Activated CD8-positive, alpha-beta memory T cell treated with anti-CD3 and anti-CD28 coated beads for 1 hour (primary cell): Measurements from ENCODE around the gene ETFRF1.

Experiments
- DNase-seq, 2 donors: peaks; one replicate each; pipeline ENCODE4 v3.0.0-alpha.2; 2020; ENCODE audit warnings: low read depth in 1 of 2; ENCODE audit errors: extremely low read depth in 1 of 2

Gene ETFRF1, protein sequence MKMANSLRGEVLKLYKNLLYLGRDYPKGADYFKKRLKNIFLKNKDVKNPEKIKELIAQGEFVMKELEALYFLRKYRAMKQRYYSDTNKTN

DNA sequence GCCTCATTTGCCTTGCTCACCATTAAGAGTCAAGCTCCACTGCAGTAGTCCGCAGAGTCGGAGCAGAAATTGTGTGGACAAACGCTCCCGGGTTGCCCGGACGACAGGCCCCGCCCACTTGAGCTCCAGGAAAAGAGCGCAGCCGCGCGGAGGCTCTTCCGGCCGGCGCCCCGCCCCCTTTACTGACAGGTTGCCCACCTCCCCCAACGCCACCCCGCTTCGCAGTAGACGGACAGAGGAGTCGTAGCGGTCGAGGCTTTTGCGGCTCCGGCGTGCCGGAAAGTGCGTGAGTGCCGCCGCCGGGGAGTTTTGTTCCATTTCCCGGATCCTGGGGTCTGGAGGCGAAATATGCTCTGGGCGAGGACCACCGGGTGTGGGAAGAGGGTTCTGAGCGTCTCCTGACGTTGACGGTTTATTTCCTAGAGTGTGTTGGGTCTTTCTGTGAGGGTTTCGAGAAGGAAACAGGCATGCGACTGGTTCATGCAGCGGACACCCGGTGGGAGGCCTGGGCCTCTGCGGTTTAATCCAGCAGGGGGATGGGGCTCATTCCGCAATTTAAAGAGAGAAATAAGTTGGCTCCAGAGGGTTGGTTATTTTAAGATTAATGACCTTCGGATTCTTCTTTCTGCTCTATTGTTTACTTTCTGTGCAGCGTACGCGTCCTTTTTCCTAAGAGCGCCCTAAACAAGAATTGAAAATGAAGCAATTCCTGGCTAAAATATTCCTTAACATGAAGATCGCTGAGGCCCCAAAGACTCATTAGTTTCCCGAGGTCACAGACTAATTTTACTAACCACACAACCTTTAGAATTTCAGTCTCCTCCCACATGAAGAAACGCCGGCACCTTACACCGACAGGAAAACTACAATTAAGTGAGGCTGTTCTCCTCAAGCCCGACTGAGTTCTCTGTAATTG, at the start of gene ETFRF1, which contains the start of gene DNAI7:
ETFRF1 (plus strand) TSS at position 182 of the 916 bp plus-strand sequence. CDS start 8,720 bp downstream, outside the sequence.
DNAI7 (minus strand) TSS at position 105 of the 916 bp plus-strand sequence; CDS start at position 23, 82 bp downstream.
- DNase-seq: peak; percentile 94 to 98

DNA sequence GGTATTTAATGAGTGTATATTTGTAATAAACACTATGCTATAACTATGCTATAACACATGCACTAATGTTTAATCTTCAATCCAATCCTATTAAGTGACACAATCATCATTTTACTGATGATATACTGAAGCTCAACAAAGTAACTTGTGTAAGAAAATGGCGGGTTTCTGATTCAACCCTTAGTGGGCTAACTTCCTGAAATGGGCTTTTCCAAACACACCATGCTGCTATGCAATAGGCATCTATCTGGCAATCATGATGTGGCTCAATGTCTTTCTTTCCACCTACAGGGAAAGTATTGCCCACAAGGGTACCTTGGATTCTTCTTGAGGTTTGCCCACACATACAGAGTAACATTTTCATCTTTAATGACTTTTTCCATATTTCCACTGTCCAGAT, 48.4 kb upstream of the ETFRF1 start:
- DNase-seq: no peak

DNA sequence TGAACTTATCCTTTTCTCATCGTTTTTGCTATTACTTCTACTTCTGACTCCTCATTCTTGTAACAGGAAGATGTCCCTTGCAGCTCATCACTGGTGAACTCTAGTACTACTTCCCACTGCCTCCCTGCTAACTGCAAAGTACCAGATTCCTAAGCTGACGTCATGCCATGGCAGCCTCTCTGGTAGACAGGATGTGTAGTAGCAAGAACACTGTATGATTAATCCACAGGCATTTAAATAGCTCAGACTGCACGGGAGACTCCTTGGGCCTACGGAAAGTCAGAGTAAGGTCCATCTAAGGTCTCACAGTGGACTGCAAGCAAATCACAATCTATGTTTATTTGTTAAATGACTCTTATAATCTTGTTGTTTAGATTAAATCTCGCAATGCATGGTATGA, 43.6 kb upstream of the ETFRF1 start:
- no peak for DNase-seq

DNA sequence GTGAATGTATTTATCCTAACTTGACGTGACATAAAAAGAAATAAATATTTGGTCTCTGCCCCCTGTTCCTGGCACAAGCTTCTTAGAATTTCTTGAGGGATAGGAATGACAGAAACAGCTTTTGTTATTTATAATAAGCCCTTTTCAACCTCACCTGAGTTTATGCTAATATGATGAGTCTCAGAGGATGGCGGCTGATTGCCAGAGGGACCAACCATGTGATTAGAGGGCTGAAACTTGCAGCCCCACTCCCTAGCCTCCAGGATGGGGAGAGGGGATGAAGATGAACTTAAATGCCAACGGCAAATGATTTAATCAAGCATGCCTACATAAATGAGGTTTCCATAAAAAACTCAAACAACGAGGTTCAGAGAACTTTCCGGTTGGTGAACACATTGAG, 43.0 kb upstream of the ETFRF1 start:
- no peak for DNase-seq

DNA sequence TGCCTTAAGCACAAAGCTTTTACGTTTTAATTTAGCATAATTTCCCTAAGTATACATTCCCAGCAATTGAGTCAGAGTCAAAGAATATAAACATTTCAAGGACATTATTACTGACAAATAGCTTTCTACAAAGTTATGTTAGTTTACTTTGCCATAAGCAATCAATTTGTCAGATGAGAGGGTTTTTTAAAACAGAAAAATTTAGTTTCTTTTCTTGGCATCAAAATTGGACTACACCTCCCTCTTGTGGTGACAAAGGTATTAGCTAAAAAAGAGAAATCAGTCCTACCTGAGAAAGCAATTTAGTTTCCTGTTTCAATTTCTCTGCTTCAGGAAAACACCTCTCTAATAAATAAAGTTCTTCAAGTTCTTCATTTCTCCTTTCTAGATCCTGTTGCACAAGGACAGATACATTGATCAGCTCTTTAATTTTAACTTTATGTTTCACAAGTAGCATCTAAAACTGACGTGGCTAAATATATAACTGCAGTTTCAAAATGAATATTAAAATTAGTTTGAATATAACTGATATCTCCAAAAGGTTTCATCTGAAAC, 39.9 kb upstream of the ETFRF1 start:
- DNase-seq: no peak

DNA sequence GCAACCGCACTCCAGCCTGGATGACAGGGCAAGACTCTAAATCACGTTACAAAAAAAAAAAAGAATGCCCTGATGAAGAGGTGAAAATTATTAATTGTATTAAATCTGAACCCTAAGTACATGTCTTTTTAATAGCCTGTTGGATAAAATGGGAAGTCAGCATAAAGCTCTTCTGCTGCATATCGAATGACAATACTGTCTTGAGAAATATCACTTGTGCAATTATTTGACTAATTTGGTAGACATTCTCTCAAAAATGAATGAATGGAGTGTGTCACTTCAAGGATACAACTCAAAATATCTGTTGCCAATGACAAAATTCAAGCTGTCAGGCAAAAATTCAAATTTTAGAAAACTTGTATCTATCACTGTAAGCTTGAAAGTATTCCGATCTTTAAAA, 39.0 kb upstream of the ETFRF1 start:
- no peak for DNase-seq

DNA sequence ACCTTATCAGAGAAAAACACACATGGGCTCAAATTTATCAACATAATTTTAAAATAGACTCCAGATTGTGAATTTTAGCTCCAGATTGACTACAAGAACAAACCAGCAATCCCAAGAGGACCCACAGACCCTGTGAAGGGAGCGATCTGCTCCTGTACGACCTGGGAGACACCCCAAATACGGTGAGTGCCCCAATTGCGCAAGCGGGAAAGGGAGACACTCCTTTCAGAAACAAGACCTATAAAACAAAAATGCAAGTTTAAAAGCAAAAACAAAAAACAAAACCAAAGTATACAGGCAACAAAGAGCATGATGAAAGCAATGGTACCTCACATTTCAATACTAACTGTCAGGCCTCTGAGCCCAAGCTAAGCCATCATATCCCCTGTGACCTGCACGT, 32.2 kb upstream of the ETFRF1 start:
- DNase-seq: no peak

DNA sequence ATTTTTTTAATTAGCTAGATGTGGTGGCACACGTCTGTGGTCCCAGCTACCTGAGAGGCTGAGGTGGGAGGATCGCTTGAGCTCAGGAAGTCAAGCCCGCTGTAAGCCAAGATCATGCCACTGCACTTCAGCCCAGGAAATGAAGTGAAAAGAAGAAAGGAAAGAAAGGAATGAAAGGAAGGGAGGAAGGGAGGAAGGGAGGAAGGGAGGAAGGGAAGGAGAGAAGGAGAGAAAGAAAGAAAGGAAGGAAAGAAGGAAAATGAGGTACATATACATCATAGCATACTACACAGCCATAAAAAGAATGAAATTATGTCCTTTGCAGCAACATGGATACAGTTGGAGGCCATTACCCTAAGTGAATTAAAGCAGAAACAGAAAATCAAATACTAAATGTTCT, 12.3 kb upstream of the ETFRF1 start:
- DNase-seq: no peak

DNA sequence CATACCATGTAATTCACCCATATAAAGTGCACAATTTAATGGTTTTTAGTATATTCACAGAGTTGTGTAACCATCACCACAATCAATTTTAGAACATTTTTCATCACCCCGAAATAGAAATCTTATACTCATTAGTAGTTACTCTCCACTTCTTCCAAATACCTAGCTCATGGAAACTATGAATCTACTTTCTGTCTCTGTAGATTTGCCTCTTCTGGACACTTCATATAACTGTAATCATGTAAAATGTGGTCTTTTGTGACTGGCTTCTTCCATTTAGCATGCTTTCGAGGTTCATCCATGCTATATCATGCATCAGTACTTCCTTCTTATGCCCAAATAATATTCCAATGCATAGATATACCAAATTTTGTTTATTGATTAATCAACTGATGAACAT, 10.9 kb upstream of the ETFRF1 start:
- DNase-seq: no peak

DNA sequence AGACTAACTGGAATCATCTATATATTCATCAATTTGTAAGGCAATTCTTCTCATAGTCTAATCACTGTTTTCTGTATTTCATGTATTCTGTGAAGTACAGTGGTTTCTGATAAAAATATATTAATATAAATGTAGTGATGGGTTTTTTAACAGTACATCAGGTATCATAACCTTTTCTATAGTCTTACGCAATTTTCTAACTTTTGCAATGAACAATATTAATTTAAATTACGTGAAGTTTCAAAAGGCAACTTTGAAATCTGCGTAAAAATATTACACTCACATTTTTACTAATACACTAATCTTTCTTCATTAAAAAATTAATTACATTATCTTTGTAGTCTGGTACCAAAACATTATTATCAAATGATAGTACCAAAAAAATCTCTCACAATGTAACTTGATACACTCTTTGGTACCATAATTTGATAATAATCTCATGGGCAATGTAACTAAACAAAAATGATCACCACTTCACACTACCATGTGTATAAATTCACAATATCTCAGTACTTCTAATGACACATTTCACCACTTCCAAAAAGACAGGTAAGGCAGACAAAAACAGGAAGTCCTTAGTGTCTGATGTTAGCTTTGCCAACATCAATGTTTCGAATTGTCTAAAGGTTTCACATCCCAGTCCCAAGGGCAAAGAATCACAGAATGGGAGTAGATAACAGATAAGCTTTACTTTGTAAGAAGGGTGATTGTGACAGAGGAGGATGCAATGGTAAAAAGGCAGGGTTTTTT, 8.8 kb upstream of the ETFRF1 start:
- DNase-seq: no peak

DNA sequence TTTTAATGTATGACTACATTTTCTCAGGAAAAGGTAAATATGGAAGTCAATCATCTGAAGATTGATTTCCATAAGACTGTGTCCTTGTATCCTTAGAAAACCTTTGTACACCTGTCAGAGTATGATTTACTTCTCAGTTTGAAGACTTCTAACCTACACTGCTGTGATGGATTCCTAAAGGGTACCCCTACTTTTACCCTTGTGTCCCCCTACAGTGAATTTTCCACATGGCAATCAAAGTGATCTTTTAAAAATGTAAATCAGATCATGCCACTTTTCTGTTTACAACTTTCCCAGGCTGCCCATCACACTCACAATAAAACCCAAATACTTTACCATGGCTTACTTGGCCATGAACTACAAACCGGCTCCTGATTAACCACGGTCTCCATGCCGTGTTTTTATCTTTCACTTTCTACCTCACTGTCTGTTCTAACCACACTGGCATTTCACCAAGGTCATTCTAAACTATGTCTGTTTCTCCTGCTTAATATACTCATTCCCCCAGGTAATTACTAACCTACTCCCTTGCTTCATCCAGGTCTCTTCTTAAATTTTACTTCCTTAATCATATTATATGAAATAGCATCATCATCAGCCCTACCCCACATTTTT, 8.1 kb upstream of the ETFRF1 start:
- no peak for DNase-seq

DNA sequence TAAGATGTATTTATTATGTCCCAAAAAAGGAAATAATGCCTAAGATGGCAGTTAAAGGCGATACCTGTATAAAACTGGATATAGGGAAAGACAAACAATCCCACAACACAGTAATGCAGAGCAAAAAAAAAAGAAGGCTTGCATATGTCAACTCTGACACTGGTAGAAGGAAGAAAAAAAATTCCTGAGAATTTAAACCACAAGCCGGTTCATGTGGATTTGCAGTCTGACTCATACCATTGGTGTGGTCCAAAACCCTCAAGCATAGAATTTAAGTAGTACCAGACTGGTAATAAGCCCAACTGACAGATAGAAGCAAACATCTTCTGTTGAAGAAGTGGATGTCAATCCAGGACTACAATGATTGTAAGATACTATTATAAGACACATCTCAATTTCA, 7.3 kb upstream of the ETFRF1 start:
- DNase-seq: no peak

DNA sequence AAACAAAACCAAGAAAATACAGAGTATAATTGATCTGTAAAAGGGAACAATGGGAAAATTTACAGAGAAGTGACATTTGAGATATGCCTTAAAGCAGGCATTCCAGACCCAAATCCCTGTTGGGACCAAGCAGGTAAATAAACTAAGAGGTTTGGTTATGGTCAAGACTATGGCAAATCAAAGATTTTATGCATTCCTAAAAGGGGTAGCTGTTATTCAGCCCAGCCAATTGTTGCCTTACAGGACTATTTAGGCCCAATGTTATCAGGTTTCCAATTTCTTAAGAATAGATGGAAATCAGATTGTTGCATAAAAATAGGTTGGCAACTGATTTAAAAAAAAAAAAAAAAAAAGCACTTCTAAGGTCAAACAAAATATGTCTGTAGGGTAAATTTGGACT, 5.4 kb upstream of the ETFRF1 start:
- no peak for DNase-seq

DNA sequence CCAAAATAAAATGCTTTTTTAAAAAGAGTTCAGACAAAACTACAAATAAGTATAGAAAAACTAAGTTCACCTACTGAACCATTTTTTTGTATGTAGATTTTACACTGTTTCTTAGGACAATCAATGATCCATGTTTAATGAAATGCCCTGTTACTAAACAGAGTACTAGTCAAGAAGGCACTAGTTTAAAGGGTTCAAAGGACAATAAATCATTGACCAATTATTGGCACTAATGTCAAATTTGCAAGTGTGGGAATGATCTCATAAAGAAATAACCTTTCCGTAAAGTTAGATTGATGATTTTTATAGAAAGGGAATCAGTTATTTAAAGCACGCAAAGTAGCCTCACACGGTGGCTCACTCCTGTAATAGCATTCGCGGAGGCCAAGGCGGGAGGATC, 4.2 kb upstream of the ETFRF1 start:
- DNase-seq: no peak

DNA sequence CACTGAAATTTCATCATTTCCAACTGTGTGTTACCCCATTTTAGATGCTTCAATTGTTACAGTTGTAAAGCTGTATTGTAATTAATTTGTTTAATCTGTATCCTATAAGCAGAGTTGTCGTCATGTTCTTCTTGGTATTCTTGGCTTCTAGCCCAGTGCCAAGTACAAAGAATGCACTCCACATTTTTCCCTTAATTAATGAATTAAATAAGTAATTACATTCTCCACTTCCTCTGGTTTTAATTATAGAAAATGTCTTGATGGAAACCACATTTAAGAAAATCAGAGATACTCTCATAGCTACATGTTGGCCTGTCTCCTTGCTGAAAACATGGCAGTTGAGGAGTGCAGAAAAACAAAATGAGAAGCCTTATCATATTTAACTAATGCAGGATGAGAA, 823 bp upstream of the ETFRF1 start:
- no peak for DNase-seq

DNA sequence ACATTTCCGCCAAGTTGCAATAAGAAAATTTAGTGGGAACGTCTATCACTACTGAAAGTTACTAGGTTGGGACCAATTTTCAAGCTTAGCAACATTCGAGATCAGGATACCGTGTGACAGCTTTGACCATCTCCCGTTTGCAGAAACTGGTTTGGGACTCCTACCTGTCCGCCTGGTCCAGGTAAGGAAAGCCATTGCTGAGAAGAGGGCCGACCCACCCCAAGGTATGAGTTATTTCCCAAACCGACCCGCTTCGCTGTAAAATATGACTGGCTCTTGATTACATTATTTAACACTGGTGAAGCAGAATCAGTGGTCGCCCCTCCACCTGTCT, 348 bp upstream of the ETFRF1 start:
- DNase-seq: no peak

DNA sequence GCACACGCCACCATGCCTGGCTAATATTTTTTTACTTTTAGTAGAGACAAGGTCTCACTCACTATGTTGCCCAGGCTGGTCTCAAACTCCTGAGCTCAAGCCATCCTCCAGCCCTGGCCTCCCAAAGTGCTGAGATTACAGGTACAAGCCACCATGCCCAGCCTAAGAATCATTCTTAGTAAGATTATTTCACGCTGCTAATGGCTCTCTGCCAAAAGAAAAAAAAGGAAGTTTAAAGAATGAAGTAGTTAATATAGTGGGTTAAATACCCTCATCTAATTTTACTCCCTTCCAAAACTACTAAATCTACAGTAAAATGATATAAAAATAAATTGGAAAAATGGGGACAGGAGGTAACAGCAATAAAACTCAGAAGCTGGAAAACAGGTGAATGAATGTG, 2.6 kb downstream of the ETFRF1 start:
- no peak for DNase-seq

DNA sequence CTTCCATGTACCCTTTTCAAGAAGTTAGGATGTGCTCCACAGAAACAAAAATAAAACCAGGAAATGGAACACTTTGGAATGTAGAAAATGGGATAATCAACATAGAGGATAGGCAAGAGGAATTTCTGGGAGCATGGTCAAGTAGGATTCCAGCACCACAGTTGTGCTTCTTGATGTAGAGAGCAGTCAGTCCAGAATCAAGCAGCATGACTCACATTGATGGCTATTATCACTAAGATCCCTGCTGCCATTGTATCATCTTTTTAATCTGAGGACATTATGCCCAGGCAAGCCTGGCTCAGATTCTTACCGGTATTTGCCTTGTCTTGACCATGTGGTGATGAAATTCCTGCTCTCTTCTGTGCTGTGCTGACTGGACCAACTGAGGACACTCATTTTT, 5.7 kb downstream of the ETFRF1 start:
- DNase-seq: no peak

DNA sequence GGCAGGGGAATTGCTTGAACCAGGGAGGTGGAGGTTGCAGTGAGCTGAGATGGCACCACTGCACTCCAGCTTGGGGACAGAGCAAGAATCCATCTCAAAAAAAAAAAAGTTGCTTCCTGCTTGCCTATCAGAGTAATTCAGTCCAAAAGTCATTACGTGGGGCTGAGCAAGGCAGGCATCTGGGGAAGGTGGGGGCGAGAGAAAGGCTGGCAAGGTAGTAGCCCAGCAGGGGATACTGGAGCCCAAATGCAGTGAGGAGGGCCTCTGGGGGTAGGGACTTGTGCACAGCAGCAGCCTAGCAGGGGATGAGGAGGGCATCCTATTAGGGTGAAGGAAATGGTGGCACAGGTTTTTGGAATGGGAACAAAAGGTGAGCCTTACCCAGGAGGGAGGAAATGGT, 7.1 kb downstream of the ETFRF1 start:
- no peak for DNase-seq

DNA sequence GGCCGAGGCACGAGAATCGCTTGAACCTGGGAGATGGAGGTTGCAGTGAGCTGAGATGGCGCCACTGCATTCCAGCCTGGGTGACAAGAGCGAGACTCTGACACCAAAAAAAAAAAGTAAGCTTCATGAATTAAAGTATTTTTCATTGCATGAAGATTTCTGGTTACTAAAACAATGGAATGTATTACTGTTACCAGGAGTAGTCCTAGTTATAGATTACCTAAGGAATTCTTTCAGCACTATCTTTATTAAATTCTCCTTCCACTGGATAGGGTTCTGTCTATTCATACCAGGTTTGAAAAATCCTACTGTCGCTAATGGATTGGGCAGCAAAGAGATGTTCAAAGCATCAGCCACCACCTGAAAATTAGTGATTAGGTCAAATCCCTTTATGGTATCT, 12.4 kb downstream of the ETFRF1 start:
- no peak for DNase-seq

DNA sequence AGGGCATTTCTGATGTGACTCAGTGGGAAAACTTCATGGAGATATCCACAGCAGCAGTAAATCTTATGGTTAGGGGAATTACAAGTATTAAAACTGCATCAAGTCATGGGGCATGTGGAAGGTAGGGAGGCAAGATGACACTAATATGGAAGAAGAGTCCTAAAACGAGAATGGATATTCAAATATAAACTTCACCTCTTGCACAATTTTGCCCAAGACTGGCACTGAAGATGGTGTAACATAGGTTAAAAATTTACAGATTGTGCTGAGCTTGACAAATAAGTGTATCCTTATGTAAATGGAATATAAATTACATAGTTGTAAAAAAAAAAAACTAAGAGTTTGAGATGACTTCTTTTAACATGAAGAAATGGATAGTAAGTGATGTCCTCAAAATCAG, 12.8 kb downstream of the ETFRF1 start:
- no peak for DNase-seq
